Erythroblast (primary cell): Measurements from ENCODE around the gene ARHGAP11A.

Experiments used
- GATA1 ChIP-seq: IDR thresholded peaks from 2 replicates; pipeline ENCODE4 v1.6.1; 2011; ENCODE audit warnings: low read depth, mild to moderate bottlenecking, control low read depth, low read length, moderate library complexity
- POLR2A ChIP-seq: IDR thresholded peaks from 2 replicates; pipeline ENCODE4 v1.6.1; 2011; ENCODE audit warnings: mild to moderate bottlenecking, low read length

DNA sequence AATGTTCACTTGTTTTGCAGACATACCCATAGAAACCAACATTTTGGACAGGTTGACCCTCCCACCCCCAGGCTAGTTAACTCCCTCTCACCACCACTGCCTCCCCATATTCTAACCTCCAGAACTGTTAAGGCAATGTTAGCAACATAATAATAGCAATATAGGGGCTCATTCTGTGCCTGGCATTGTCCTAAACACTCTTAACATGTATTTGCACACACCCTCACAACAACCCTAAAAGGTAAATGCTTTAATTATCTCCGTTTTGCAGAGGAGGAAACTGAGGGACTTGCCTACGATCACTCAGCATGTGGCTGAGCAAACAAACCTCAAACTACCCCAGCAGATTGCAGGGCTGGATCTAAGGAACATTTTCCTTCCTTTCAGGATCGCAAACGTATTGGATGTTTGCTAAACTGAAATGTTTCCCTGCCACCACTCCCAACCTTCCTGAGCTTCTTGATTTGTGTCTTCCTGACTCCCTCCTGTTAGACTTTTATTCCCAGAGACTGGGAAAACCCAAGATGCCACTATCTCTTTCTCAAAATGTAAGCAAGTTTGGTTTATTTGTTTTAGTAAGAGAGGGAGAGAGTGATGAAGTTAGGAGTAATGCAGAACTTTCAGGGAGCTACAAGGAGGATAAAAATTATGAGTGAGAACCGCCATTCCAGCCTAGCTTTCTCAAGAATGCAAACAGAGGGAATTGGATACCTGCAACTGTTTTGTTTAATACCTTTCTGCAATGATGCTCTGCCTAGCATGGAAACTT, 27.5 kb downstream of the ARHGAP11A start:
- TF ChIP-seq POLR2A (no peak), GATA1 (no peak)
